ENCODE data around the gene SMARCD3.

DNA sequence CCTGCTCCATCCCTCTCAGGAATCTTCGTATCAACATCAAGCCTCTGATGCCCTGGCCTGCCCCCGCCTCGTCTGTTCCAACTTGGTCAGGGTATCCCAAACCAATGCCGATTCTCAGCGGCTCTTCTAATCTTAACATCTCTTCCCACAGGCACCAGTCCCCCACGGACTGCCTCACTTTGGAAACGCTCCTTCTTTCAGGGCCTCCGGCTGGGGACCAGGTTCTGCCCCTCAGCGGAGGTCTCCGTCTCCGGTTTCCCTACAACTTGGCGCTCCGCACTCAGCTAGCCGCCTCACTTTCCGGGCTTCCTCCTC lies 22.0 kb downstream of the SMARCD3 start:
- TF ChIP-seq, protein P1, sequence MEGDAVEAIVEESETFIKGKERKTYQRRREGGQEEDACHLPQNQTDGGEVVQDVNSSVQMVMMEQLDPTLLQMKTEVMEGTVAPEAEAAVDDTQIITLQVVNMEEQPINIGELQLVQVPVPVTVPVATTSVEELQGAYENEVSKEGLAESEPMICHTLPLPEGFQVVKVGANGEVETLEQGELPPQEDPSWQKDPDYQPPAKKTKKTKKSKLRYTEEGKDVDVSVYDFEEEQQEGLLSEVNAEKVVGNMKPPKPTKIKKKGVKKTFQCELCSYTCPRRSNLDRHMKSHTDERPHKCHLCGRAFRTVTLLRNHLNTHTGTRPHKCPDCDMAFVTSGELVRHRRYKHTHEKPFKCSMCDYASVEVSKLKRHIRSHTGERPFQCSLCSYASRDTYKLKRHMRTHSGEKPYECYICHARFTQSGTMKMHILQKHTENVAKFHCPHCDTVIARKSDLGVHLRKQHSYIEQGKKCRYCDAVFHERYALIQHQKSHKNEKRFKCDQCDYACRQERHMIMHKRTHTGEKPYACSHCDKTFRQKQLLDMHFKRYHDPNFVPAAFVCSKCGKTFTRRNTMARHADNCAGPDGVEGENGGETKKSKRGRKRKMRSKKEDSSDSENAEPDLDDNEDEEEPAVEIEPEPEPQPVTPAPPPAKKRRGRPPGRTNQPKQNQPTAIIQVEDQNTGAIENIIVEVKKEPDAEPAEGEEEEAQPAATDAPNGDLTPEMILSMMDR (conservative IDR thresholded peaks at IDR 0.05), result no peak
- TF ChIP-seq ZFX (IDR thresholded peaks at IDR 0.05), result no peak

Measured in C4-2B (cell line).